OCI-LY3 (cell line): ENCODE data around the gene PATL2.

Experiments used
- CTCF ChIP-seq: fragments of 200-600, 300-600 bp; sonication (generic); IDR thresholded peaks from 2 replicates; pipeline ENCODE4 v1.5.1; 2014; ENCODE audit warnings: antibody characterized with exemption, low read length, low read depth
- EZH2phosphoT487 ChIP-seq: fragments of 200-600 bp; shearing (Covaris generic); IDR thresholded peaks from 2 replicates; pipeline ENCODE4 v1.6.1; 2018; ENCODE audit warnings: antibody characterized with exemption, mixed run types, low read depth

GRCh38 chr15:44736181-44736765 is 25.1 kb upstream of the PATL2 start, which contains the start of gene TRIM69:
- no peak for TF ChIP-seq CTCF
- TF ChIP-seq EZH2phosphoT487: no peak
